Measurements from ENCODE around the gene NEK9.

Gene NEK9

GRCh38 chr14:75167325-75167724 lies 40.5 kb upstream of the NEK9 start:
- H4K20me1 ChIP-seq (ENCODE audit: control insufficient read depth, insufficient read depth, low read depth, low read length), result peaks cover 7% of the 10 kb centered on the region; the same call in 1 of the 2 replicates
- H3K79me2 ChIP-seq (ENCODE audit: control insufficient read depth, low read length), result peaks cover 96% of the 10 kb centered on the region
- H3K4me2 ChIP-seq (ENCODE audit: low read length), result no peak overlapping the region
- H3F3A ChIP-seq (ENCODE audit: control insufficient read depth, insufficient read depth), result no peaks in the 10 kb centered on the region
- no peaks in the 10 kb centered on the region for H3K27me3 ChIP-seq (ENCODE audit: control insufficient read depth, low read length)
- H3K4me3 ChIP-seq (ENCODE audit: low read length), result no peak overlapping the region
- no peaks in the 10 kb centered on the region for H3K4me1 ChIP-seq (ENCODE audit: control insufficient read depth, low read length)
- H3K9me2 ChIP-seq (replicated peaks; ENCODE audit: control insufficient read depth, low read length), result no peaks in the 10 kb centered on the region
- TF ChIP-seq CTCF (IDR thresholded peaks at IDR 0.05; ENCODE audit: low read depth, low read length, poor library complexity, severe bottlenecking) (no peak), EZH2phosphoT487 (IDR thresholded peaks at IDR 0.05; ENCODE audit: borderline replicate concordance, low read length) (no peak)
- no peaks in the 10 kb centered on the region for H3K9me3 ChIP-seq (ENCODE audit: control insufficient read depth, insufficient read depth, low read length)
- H3K36me3 ChIP-seq (ENCODE audit: control insufficient read depth, low read length), result no peaks in the 10 kb centered on the region
- H3K27ac ChIP-seq (ENCODE audit: low read depth, low read length), result no peak overlapping the region

GRCh38 chr14:75165586-75166391 lies 38.9 kb upstream of the NEK9 start:
- Histone ChIP-seq H3K9me3 (ENCODE audit: control insufficient read depth, insufficient read depth, low read length) (no peaks in the 10 kb centered on the region), H3K36me3 (ENCODE audit: control insufficient read depth, low read length) (no peaks in the 10 kb centered on the region), H3K27ac (ENCODE audit: low read depth, low read length) (no peak overlapping the region), H3K9me2 (replicated peaks; ENCODE audit: control insufficient read depth, low read length) (no peaks in the 10 kb centered on the region), H3K27me3 (ENCODE audit: control insufficient read depth, low read length) (no peaks in the 10 kb centered on the region), H3K4me1 (ENCODE audit: control insufficient read depth, low read length) (no peaks in the 10 kb centered on the region), H3F3A (ENCODE audit: control insufficient read depth, insufficient read depth) (no peaks in the 10 kb centered on the region), H3K4me3 (ENCODE audit: low read length) (no peak overlapping the region), H3K4me2 (ENCODE audit: low read length) (no peak overlapping the region), H3K79me2 (ENCODE audit: control insufficient read depth, low read length) (peaks cover 96% of the 10 kb centered on the region), H4K20me1 (ENCODE audit: control insufficient read depth, insufficient read depth, low read depth, low read length) (peaks cover 7% of the 10 kb centered on the region; the same call in 1 of the 2 replicates)
- no peak for TF ChIP-seq EZH2phosphoT487 (IDR thresholded peaks at IDR 0.05; ENCODE audit: borderline replicate concordance, low read length)
- TF ChIP-seq CTCF (IDR thresholded peaks at IDR 0.05; ENCODE audit: low read depth, low read length, poor library complexity, severe bottlenecking), result no peak

GRCh38 chr14:75164809-75165208 lies 38.0 kb upstream of the NEK9 start:
- Histone ChIP-seq H3K9me2 (replicated peaks; ENCODE audit: control insufficient read depth, low read length) (no peaks in the 10 kb centered on the region), H3K9me3 (ENCODE audit: control insufficient read depth, insufficient read depth, low read length) (no peaks in the 10 kb centered on the region), H3K4me2 (ENCODE audit: low read length) (no peak overlapping the region), H4K20me1 (ENCODE audit: control insufficient read depth, insufficient read depth, low read depth, low read length) (peaks cover 7% of the 10 kb centered on the region; the same call in 1 of the 2 replicates), H3K36me3 (ENCODE audit: control insufficient read depth, low read length) (no peaks in the 10 kb centered on the region), H3K27ac (ENCODE audit: low read depth, low read length) (no peak overlapping the region), H3K79me2 (ENCODE audit: control insufficient read depth, low read length) (peaks cover 94% of the 10 kb centered on the region), H3F3A (ENCODE audit: control insufficient read depth, insufficient read depth) (no peaks in the 10 kb centered on the region), H3K4me3 (ENCODE audit: low read length) (no peak overlapping the region), H3K4me1 (ENCODE audit: control insufficient read depth, low read length) (no peaks in the 10 kb centered on the region; the same call in 1 of the 2 replicates), H3K27me3 (ENCODE audit: control insufficient read depth, low read length) (no peaks in the 10 kb centered on the region)
- TF ChIP-seq CTCF (IDR thresholded peaks at IDR 0.05; ENCODE audit: low read depth, low read length, poor library complexity, severe bottlenecking), result no peak
- TF ChIP-seq EZH2phosphoT487 (IDR thresholded peaks at IDR 0.05; ENCODE audit: borderline replicate concordance, low read length), result no peak

All from DOHH2 (cell line).